Astrocyte of the cerebellum (primary cell): ENCODE data around the gene MYH11.

Experiments used
- DNase-seq: peaks from one replicate; pipeline ENCODE4 v3.0.0-alpha.2; 2011; ENCODE audit warnings: low read depth
- H3K4me3 ChIP-seq: 2 replicates; pipeline ENCODE4 v1.5.1; 2011; ENCODE audit warnings: mild to moderate bottlenecking, low read depth, low read length, moderate library complexity
- CTCF ChIP-seq: IDR thresholded peaks from 2 replicates; pipeline ENCODE4 v1.5.1; 2012; ENCODE audit warnings: low read length, low read depth, moderate library complexity, mild to moderate bottlenecking; ENCODE audit errors: missing control alignments
- in situ Hi-C: cut with HindIII; loops from 2 replicates; pipeline ENCODE4 v1.10.0; 2017; ENCODE audit warnings: low sequenced_read_pairs

The MYH11 gene

GRCh38 chr16:15827709-15828343, 29.0 kb downstream of the MYH11 start:
- in situ Hi-C loops = no loop called here

GRCh38 chr16:15827299-15827698, 29.5 kb downstream of the MYH11 start:
- no peak overlapping the region for H3K4me3 ChIP-seq
- in situ Hi-C loops = no loop called here
- TF ChIP-seq CTCF = no peak
- no peak for DNase-seq

More at GRCh38 chr16:15827709-15828343, 29.0 kb downstream of the MYH11 start:
- no peak for DNase-seq
- no peak for TF ChIP-seq CTCF
- H3K4me3 ChIP-seq = no peak overlapping the region

- in situ Hi-C loops = no loop called here
- no peak overlapping the region for H3K4me3 ChIP-seq
- no peak for TF ChIP-seq CTCF
- no peak for DNase-seq
Observed at GRCh38 chr16:15825750-15826305, 31.0 kb downstream of the MYH11 start.

- H3K4me3 ChIP-seq = no peak overlapping the region
- in situ Hi-C loops = no loop called here
- no peak for TF ChIP-seq CTCF
- no peak for DNase-seq
Observed at GRCh38 chr16:15822957-15823356, 33.9 kb downstream of the MYH11 start.

- in situ Hi-C loops = no loop called here
Observed at GRCh38 chr16:15820837-15821236, 36.0 kb downstream of the MYH11 start.

GRCh38 chr16:15819046-15819445, 37.8 kb downstream of the MYH11 start:
- no peak for TF ChIP-seq CTCF
- DNase-seq = no peak
- in situ Hi-C loops = no loop called here
- H3K4me3 ChIP-seq = no peak overlapping the region

More at GRCh38 chr16:15820837-15821236, 36.0 kb downstream of the MYH11 start:
- no peak for TF ChIP-seq CTCF
- no peak for DNase-seq
- no peak overlapping the region for H3K4me3 ChIP-seq
